ENCODE data around the gene MOSPD3. TPM values are rescaled to one million over a fixed set of nuclear protein-coding genes. Genes with fewer than 3 reads are reported as not detected.

Gene MOSPD3
- total and polyA plus RNA-seq, 2 of the 8 experiments (the other 6 are each of a cell fraction or from before 2014, with no cell fraction given), result 20.7 to 21.4 TPM

GRCh38 chr7:100598425-100598824 is 13.9 kb upstream of the MOSPD3 start:
- H4K20me1 ChIP-seq (replicated peaks in 1 of 2; ENCODE audit: control insufficient read depth in 1 of 2, insufficient read depth in 2 of 2, low read length in 2 of 2), result peaks cover 0 to 5% of the 10 kb centered on the region in 2 experiments
- no peak overlapping the region for H4K8ac ChIP-seq (ENCODE audit: extremely low read depth, insufficient read depth, low read length)
- no peaks in the 10 kb centered on the region for H3K9me3 ChIP-seq (ENCODE audit: insufficient read depth in 2 of 2, low read depth in 1 of 2, low read length in 1 of 2)
- no peak overlapping the region for H3K56ac ChIP-seq (replicated peaks; ENCODE audit: insufficient read length, low read depth, low read length)
- H3K23me2 ChIP-seq (ENCODE audit: low read depth, low read length), result peaks cover 7% of the 10 kb centered on the region
- no peak overlapping the region for H2AK5ac ChIP-seq (ENCODE audit: low read depth, low read length)
- no peak overlapping the region for H4K91ac ChIP-seq (replicated peaks; ENCODE audit: insufficient read length, low read length)
- H3K27me3 ChIP-seq (replicated peaks in 1 of 4; ENCODE audit: control insufficient read depth in 3 of 4, extremely low read depth in 1 of 4, insufficient read depth in 3 of 4, low read length in 3 of 4), result no peaks in the 10 kb centered on the region; a peak in 2 of 7 replicates
- no peak overlapping the region for H3K9ac ChIP-seq (replicated peaks in 1 of 4; ENCODE audit: extremely low read depth in 1 of 4, low read depth in 3 of 4, low read length in 3 of 4)
- H2BK120ac ChIP-seq (replicated peaks; ENCODE audit: low read depth, low read length), result no peak overlapping the region
- DNase-seq (ENCODE audit: low read depth in 1 of 2, low spot score in 2 of 2) (no peak), FAIRE-seq (no peak)
- TF ChIP-seq POLR2A (IDR thresholded peaks at IDR 0.05; ENCODE audit: control extremely low read depth in 1 of 2, low read depth in 2 of 2, low read length in 2 of 2), result no peak
- no peak for TF ChIP-seq TAF1 (IDR thresholded peaks at IDR 0.05; ENCODE audit: low read depth, low read length)
- no peak for TF ChIP-seq NRF1 (IDR thresholded peaks at IDR 0.05; ENCODE audit: low read depth, low read length)
- TF ChIP-seq RXRA (IDR thresholded peaks at IDR 0.05; ENCODE audit: insufficient read depth, low read depth, low read length), result no peak
- TF ChIP-seq GTF2F1 (IDR thresholded peaks at IDR 0.05; ENCODE audit: borderline replicate concordance, low read depth, low read length), result no peak
- TF ChIP-seq RBBP5 (IDR thresholded peaks at IDR 0.05; ENCODE audit: borderline replicate concordance, low read depth, low read length), result no peak
- TF ChIP-seq SIN3A (conservative IDR thresholded peaks at IDR 0.05 in 1 of 2, IDR thresholded peaks at IDR 0.05 in 1 of 2; ENCODE audit: low read depth in 1 of 2, low read length in 2 of 2), result no peak
- TF ChIP-seq MAX (IDR thresholded peaks at IDR 0.05), result no peak
- TF ChIP-seq SP1 (IDR thresholded peaks at IDR 0.05; ENCODE audit: low read depth, low read length), result no peak
- no peak for TF ChIP-seq HDAC6 (IDR thresholded peaks at IDR 0.05; ENCODE audit: low read depth, low read length)
- no peak overlapping the region for H2BK12ac ChIP-seq (ENCODE audit: low read depth, low read length)
- H2BK5ac ChIP-seq (ENCODE audit: low read depth, low read length), result no peak overlapping the region
- 0 out of 2 replicates have a peak, but pooled peaks cover 4% of the 10 kb centered on the region for H3K79me1 ChIP-seq (ENCODE audit: low read depth, low read length)
- H3K18ac ChIP-seq (ENCODE audit: extremely low read depth, low read length), result no peak overlapping the region
- POLR2A ChIA-PET (ENCODE audit: partially characterized antibody), result interaction anchor here (0.6 to 6.6 kb wide), 4 partner anchors 11 to 1083 kb away, joined by 3 to 67 read pairs (median 3); partner anchors contain the start of genes FBXO24 and LRCH4
- CTCF ChIA-PET (ENCODE audit: partially characterized antibody), result interaction anchor here (0.5 to 1.8 kb wide), 9 partner anchors 12 to 41 kb away, joined by 3 to 5 read pairs (median 3); partner anchors contain the start of genes FBXO24 and MOSPD3
- no peak overlapping the region for H3K4me3 ChIP-seq (ENCODE audit: extremely low read depth in 1 of 4, insufficient read depth in 2 of 4, low read depth in 3 of 4, low read length in 4 of 4)
- no peak overlapping the region for H3K4me2 ChIP-seq (ENCODE audit: insufficient read depth in 1 of 2, low read depth in 2 of 2, low read length in 2 of 2)
- H2BK15ac ChIP-seq (ENCODE audit: low read length), result no peak overlapping the region
- WGBS, 2 experiments (ENCODE audit: extremely low coverage in 1 of 2, insufficient coverage in 1 of 2, insufficient read length in 1 of 2, insufficient replicate concordance in 2 of 2, low coverage in 1 of 2, low lambda C conversion rate in 2 of 2, missing lambda C conversion rate in 1 of 2), result 94% methylated on average over 4 of the region's 4 CpGs; no CpG with 5 or more reads in 1 of the 2 experiments
- peaks cover 0 to 6% of the 10 kb centered on the region in 2 experiments; a peak in 1 of 4 replicates for H3K79me2 ChIP-seq (ENCODE audit: control insufficient read depth in 1 of 2, insufficient read depth in 2 of 2, low read length in 2 of 2)
- H3K23ac ChIP-seq (ENCODE audit: insufficient read length), result no peak overlapping the region
- H4K5ac ChIP-seq (ENCODE audit: insufficient read length, low read depth, low read length), result no peak overlapping the region
- H3K27ac ChIP-seq (ENCODE audit: low read depth, low read length), result no peak overlapping the region
- H3K36me3 ChIP-seq (ENCODE audit: control insufficient read depth in 2 of 4, insufficient read depth in 4 of 4, low read length in 3 of 4), result peaks cover 0 to 6% (median 3%) of the 10 kb centered on the region in 4 experiments; a peak in 4 of 8 replicates
- no peak overlapping the region for H3K4ac ChIP-seq (replicated peaks; ENCODE audit: insufficient read length, low read depth, low read length)
- no peak overlapping the region for H3K14ac ChIP-seq (ENCODE audit: insufficient read length)
- H2AFZ ChIP-seq (ENCODE audit: low read length), result no peak overlapping the region
- no peak overlapping the region for H2BK20ac ChIP-seq (ENCODE audit: low read length)
- H3K4me1 ChIP-seq (replicated peaks in 1 of 4; ENCODE audit: control insufficient read depth in 3 of 4, insufficient read depth in 4 of 4, low read length in 3 of 4), result peaks cover 0 to 20% (median 15%) of the 10 kb centered on the region in 4 experiments; a peak in 6 of 7 replicates
